Mesothelial cell of epicardium (in vitro differentiated cells): ENCODE data around the gene SLC8A1. TPM values are rescaled to one million over a fixed set of nuclear protein-coding genes. Genes with fewer than 3 reads are reported as not detected.
A peak's percentile ranks its signal among the peaks of the same experiment; 100 is the strongest.

ENCODE experiments used
- DNase-seq, 2 experiments: peaks; one replicate each; pipeline ENCODE4 v3.0.0; 2021; ENCODE audit warnings: low spot score in 2 of 2; ENCODE audit not compliant: unreplicated experiment in 2 of 2
- H3K27ac Mint-ChIP-seq: 2 replicates; pipeline ENCODE4 v1.8.0; 2021; ENCODE audit warnings: mixed read lengths
- H3K27me3 Mint-ChIP-seq: 2 replicates; pipeline ENCODE4 v1.8.0; 2021; ENCODE audit warnings: low read depth, mixed read lengths
- H3K36me3 Mint-ChIP-seq: 2 replicates; pipeline ENCODE4 v1.8.0; 2021; ENCODE audit warnings: mixed read lengths
- H3K4me1 Mint-ChIP-seq: 2 replicates; pipeline ENCODE4 v1.8.0; 2021; ENCODE audit warnings: mixed read lengths
- H3K4me3 Mint-ChIP-seq: 2 replicates; pipeline ENCODE4 v1.8.0; 2021; ENCODE audit warnings: mild to moderate bottlenecking, moderate library complexity, mixed read lengths
- H3K9me3 Mint-ChIP-seq: 2 replicates; pipeline ENCODE4 v1.8.0; 2021; ENCODE audit warnings: mixed read lengths
- CTCF ChIP-seq: fragments of 200-600 bp; sonication (generic); IDR thresholded peaks from one replicate; pipeline ENCODE4 v1.5.0; 2021; ENCODE audit warnings: antibody characterized with exemption; ENCODE audit not compliant: unreplicated experiment
- total RNA-seq: library from RNA; stranded (reverse); gene quantifications from 3 replicates; pipeline ENCODE4 v1.2.1, GENCODE V29; 2021

The SLC8A1 gene
- total RNA-seq, 1 donor from 2014 or later = 29.6 TPM

GRCh38 chr2:40373111-40373510 lies 78.8 kb downstream of the SLC8A1 start:
- no peak for TF ChIP-seq CTCF
- no peak for DNase-seq
- H3K9me3 Mint-ChIP-seq = no peaks in the 10 kb centered on the region
- no peak overlapping the region for H3K4me3 Mint-ChIP-seq
- peaks cover 59% of the 10 kb centered on the region for H3K4me1 Mint-ChIP-seq
- H3K27ac Mint-ChIP-seq = peak overlapping the region; percentile 88
- H3K27me3 Mint-ChIP-seq = no peaks in the 10 kb centered on the region
- H3K36me3 Mint-ChIP-seq = no peaks in the 10 kb centered on the region

GRCh38 chr2:40372283-40372985 lies 79.5 kb downstream of the SLC8A1 start:
- no peak for DNase-seq
- Mint-ChIP-seq H3K27ac (peak overlapping the region; percentile 88), H3K9me3 (no peaks in the 10 kb centered on the region), H3K36me3 (no peaks in the 10 kb centered on the region), H3K27me3 (no peaks in the 10 kb centered on the region), H3K4me1 (peaks cover 59% of the 10 kb centered on the region), H3K4me3 (no peak overlapping the region)
- TF ChIP-seq CTCF = no peak

- Mint-ChIP-seq H3K4me1 (peaks cover 59% of the 10 kb centered on the region), H3K27me3 (no peaks in the 10 kb centered on the region), H3K9me3 (no peaks in the 10 kb centered on the region), H3K36me3 (no peaks in the 10 kb centered on the region), H3K27ac (peak overlapping the region; percentile 88), H3K4me3 (no peak overlapping the region)
- peak; percentile 20 to 40 for DNase-seq
- TF ChIP-seq CTCF = no peak
Observed at GRCh38 chr2:40371525-40372282, 80.2 kb downstream of the SLC8A1 start.

- Mint-ChIP-seq H3K27me3 (no peaks in the 10 kb centered on the region), H3K4me1 (peaks cover 60% of the 10 kb centered on the region), H3K36me3 (no peaks in the 10 kb centered on the region), H3K27ac (peak overlapping the region; percentile 92), H3K4me3 (no peak overlapping the region), H3K9me3 (no peaks in the 10 kb centered on the region)
- DNase-seq = no peak
- no peak for TF ChIP-seq CTCF
Observed at GRCh38 chr2:40370007-40370395, 81.9 kb downstream of the SLC8A1 start.

GRCh38 chr2:40369267-40370006 lies 82.5 kb downstream of the SLC8A1 start:
- peak overlapping the region; percentile 45 for H3K27ac Mint-ChIP-seq
- no peak overlapping the region for H3K4me3 Mint-ChIP-seq
- TF ChIP-seq CTCF = no peak
- DNase-seq = no peak
- H3K4me1 Mint-ChIP-seq = peaks cover 60% of the 10 kb centered on the region
- H3K27me3 Mint-ChIP-seq = no peaks in the 10 kb centered on the region
- no peaks in the 10 kb centered on the region for H3K36me3 Mint-ChIP-seq
- H3K9me3 Mint-ChIP-seq = no peaks in the 10 kb centered on the region
